Stimulated activated naive CD8-positive, alpha-beta T cell treated with anti-CD3 and anti-CD28 coated beads, Interleukin-15, Interleukin-2, amounts not matched to agents 100 ng/mL and 50 ng/mL, for 24 hours (primary cell): ENCODE measurements around the gene CEP164.

ENCODE experiments used
- H3K27ac Mint-ChIP-seq: one replicate; pipeline ENCODE4 v1.8.0; 2021; ENCODE audit warnings: mild to moderate bottlenecking, mixed read lengths
- H3K27me3 Mint-ChIP-seq: one replicate; pipeline ENCODE4 v1.8.0; 2021; ENCODE audit warnings: mixed read lengths
- H3K36me3 Mint-ChIP-seq: one replicate; pipeline ENCODE4 v1.8.0; 2021; ENCODE audit warnings: low read depth, mixed read lengths
- H3K4me1 Mint-ChIP-seq: one replicate; pipeline ENCODE4 v1.8.0; 2021; ENCODE audit warnings: low read depth, mixed read lengths
- H3K4me3 Mint-ChIP-seq: one replicate; pipeline ENCODE4 v1.8.0; 2021; ENCODE audit warnings: mild to moderate bottlenecking, mixed read lengths
- H3K9me3 Mint-ChIP-seq: one replicate; pipeline ENCODE4 v1.8.0; 2021; ENCODE audit warnings: mixed read lengths

The CEP164 gene

DNA sequence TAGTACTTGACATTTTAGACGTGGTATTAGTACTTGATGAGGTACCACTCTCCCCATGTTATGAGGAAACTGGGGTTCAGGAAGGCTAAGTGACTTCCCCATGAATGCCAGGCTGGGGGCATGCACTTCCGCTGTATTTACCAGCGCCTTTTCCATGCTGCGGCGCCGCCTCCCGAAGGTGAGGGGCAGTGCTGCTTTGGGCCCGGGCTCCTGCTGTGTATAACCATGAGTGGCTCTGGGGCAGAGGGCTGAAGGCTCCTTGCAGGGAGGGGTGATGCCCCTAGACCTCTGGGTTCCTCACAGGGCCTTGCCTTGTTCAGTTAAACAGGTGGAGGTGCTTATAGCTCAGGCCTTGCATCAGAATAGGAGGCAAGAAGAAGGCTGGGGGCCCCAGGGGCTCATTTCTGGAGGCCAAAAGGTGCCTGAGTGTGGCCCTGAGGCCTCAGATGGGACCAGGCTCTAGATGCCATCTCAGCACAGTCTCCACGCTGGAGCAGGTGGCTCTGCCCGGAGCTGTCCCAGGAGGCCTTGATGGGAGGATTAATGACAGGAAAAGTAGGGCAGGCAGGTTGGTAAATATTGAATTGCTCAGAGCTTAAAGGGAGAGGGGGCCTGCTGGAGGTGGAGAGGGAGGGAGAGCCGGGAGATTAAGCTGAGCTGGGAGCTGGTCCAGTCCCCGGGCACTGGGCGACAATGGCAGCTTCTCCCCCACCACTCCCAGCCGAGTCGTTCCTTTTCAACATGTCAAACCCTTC is 129.6 kb downstream of the CEP164 start:
- H3K4me3 Mint-ChIP-seq = no peak overlapping the region
- H3K27me3 Mint-ChIP-seq = peaks cover 4% of the 10 kb centered on the region
- peaks cover 15% of the 10 kb centered on the region for H3K4me1 Mint-ChIP-seq
- no peak overlapping the region for H3K27ac Mint-ChIP-seq
- peaks cover 12% of the 10 kb centered on the region for H3K9me3 Mint-ChIP-seq
- H3K36me3 Mint-ChIP-seq = peaks cover 6% of the 10 kb centered on the region

DNA sequence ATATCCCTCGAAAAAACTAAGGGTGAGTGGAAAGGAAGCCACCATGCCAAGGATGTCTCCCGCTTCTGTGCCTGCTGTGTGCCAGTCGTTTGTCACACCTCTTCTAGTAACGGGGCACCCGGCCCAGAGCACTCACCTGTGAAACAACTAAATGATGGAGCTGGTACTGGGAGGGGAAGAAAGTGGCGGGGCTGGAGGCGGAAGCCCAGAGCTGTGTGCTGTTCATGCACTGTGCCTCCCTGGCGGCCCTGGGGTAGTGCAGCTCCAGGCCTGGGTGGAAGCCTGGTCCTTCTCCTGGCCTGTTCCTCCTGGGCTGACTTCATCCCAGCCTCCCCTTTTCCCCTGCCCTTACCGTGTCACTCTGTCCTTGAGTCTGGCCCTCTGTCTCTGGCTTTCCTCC is 130.2 kb downstream of the CEP164 start:
- H3K4me1 Mint-ChIP-seq = peaks cover 15% of the 10 kb centered on the region
- H3K36me3 Mint-ChIP-seq = peaks cover 6% of the 10 kb centered on the region
- no peak overlapping the region for H3K4me3 Mint-ChIP-seq
- H3K27me3 Mint-ChIP-seq = peaks cover 4% of the 10 kb centered on the region
- peaks cover 12% of the 10 kb centered on the region for H3K9me3 Mint-ChIP-seq
- no peak overlapping the region for H3K27ac Mint-ChIP-seq

DNA sequence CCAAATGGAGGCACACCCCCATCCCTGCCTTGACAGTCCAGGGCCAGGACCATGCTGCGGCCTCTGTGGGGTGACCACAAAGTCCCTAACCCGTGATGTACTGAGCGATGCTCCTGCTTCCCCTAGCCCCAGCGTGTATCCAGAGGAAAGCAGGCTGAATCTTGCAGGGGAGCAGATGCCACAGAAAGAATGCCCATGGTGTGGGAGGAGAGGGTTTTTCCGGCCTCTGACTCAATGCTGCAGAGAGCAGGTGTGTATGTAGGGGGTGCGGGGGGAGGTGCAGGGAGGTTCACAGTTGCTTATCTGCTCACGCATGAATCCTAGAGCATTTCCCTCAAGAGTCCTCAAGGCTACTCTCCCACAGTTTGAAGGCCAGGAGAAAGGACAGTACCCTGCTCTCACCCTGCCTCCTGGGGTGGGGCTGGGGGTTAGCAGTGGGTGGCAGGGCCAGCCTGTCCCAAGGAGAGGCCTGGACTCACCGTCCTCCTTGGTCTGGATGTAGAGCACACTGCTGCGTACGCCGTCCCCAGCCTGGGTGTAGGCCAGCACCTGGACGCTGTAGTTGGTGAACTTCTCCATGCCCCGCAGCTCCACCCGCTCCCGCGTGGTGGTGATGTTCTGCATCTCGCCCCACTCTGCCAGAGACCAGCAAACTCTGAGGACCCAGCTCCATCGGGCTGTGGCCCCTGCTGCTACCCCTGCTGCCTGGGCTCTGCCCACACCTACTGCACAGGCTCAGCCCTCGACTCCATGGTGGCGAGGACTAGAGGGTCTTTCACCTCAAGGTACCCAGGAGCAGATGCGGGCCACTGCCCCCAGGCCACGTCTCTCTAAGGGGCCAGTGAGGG is 130.8 kb downstream of the CEP164 start:
- peaks cover 15% of the 10 kb centered on the region for H3K4me1 Mint-ChIP-seq
- H3K9me3 Mint-ChIP-seq = peaks cover 9% of the 10 kb centered on the region
- H3K27ac Mint-ChIP-seq = peak overlapping the region; percentile 52
- H3K36me3 Mint-ChIP-seq = peaks cover 6% of the 10 kb centered on the region
- H3K4me3 Mint-ChIP-seq = no peak overlapping the region
- H3K27me3 Mint-ChIP-seq = peaks cover 4% of the 10 kb centered on the region

DNA sequence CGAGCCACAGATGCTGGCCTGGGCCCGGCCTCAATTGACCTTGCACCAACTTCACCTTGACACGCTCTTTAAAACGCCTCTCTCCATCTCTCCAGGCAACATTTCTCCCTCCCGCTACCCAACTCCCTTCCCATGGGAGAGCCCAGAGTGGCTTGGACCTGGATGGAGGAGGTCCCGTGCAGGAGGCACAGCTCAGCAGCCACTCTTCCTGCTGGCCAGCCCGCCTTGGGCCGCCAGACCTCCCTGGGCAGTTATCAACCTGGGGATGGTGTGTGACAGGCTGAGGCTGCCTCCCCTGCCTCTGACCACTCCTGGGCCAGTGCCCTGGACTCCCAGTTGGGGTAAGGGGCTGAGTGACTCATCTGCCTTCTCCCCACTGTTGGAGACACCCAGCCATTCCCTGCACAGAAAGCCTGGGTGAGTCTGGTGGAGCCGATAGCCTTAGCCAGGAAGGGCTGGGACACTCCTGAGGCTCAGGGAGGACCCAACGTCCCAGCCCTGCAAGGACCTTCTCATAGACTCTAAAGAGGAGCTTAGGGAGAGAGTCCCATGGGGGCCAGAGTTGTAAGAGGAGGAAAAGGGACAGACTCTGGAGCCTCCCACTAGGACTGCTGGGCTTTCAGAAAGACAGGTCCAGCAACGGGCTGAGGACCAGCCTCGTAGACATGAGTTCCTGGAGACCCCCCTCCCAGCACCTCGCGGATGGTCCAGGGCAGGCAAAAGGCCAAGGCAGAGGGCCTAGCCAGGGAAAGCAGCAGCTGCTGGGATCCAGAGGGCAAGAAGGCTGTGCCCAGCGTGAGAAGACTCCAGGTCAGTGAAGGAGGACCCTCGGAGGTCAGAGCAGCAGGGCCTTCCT is 131.7 kb downstream of the CEP164 start:
- Mint-ChIP-seq H3K4me1 (peaks cover 15% of the 10 kb centered on the region), H3K9me3 (peaks cover 3% of the 10 kb centered on the region), H3K27ac (no peak overlapping the region), H3K4me3 (no peak overlapping the region), H3K36me3 (peaks cover under 1% of the 10 kb centered on the region), H3K27me3 (no peaks in the 10 kb centered on the region)

DNA sequence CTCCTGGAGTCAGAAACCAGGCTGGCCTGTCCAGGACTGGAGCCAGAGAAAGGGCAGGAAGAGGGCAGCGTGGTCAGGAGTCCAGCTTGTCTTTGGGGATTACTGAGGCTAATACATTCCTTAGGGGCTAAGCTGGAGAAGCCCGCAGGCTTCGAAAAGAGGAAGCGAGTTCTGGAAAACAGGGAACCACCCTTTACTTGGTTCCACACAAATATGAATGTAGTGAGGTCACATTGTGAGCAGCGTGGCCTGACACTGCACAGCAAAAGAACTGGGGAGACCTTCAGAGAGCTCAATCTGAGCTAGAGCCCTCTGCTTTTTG is 132.3 kb downstream of the CEP164 start:
- H3K9me3 Mint-ChIP-seq = no peaks in the 10 kb centered on the region
- H3K4me1 Mint-ChIP-seq = peaks cover 15% of the 10 kb centered on the region
- H3K36me3 Mint-ChIP-seq = no peaks in the 10 kb centered on the region
- H3K27ac Mint-ChIP-seq = no peak overlapping the region
- no peak overlapping the region for H3K4me3 Mint-ChIP-seq
- no peaks in the 10 kb centered on the region for H3K27me3 Mint-ChIP-seq

DNA sequence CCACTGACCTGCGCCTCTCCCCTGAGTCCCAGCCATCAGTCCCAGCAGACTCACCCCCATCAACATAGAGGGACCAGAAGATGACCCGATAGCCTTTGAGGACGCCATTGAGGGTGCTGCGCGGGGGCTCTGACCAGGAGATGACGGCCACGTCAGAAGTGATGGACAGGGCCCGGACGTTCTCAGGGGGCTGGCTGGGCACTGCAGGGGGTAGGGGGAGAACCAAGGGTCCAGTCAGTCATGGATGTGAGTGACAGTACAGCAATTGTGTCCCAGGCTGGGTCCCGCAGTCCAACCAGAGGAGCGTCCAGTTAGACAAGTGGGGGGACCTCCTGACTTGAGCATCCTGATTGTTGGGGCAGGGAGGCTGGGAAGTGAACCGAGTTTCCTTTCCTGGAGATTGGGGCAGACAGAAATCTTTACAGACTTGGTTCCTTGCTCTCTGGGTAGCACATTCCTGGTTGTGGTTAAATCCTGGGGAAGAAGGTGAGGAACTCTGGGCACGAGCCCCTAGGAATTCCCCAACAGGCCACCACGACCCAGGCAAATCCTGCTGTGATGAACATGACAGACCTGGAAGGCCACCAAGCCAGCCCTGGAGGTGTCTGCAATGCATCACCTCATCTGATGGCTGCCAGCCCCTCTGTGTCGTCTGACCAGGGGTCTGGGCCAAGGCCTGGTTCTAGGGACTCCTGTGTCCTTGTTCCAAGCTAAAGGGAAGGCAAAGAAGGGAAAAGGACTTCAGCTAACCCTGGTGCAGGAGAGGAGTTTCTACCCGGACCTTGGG is 133.9 kb downstream of the CEP164 start:
- no peak overlapping the region for H3K4me3 Mint-ChIP-seq
- no peaks in the 10 kb centered on the region for H3K9me3 Mint-ChIP-seq
- no peaks in the 10 kb centered on the region for H3K36me3 Mint-ChIP-seq
- peaks cover 9% of the 10 kb centered on the region for H3K4me1 Mint-ChIP-seq
- no peak overlapping the region for H3K27ac Mint-ChIP-seq
- no peaks in the 10 kb centered on the region for H3K27me3 Mint-ChIP-seq

DNA sequence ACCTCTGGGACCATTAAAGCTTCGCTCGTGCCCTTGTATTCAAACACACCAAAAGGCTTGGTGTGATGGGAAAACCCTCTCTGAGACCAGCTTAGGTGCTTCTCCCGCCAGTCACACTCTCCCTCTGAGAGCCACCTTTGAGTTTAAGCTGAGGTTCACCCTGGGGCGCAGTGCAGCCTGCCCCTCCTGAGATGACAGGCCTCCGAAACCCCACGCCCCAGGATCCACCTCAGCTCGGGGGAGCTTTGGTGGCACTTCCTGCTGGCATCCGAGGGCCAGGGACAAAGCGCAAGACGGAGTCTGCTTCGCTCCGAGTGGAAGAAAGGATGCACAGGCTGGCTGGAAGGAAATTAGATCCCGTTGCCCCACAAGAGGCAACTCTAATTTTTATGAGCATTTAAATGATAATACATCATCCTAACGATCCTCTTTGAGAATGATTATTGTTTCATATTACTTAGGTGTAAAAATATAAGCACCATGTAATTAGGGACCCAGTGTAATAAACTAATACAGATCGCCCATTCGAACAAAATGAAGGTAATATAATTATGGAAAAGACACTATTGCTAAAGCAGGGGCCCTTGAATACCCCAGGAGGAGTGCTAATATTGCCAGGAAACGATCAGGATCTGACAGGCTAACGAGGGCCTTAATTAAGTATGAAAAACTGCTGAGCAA is 134.7 kb downstream of the CEP164 start:
- Mint-ChIP-seq H3K36me3 (no peaks in the 10 kb centered on the region), H3K4me3 (no peak overlapping the region), H3K9me3 (no peaks in the 10 kb centered on the region), H3K4me1 (peaks cover 7% of the 10 kb centered on the region), H3K27ac (no peak overlapping the region), H3K27me3 (no peaks in the 10 kb centered on the region)

DNA sequence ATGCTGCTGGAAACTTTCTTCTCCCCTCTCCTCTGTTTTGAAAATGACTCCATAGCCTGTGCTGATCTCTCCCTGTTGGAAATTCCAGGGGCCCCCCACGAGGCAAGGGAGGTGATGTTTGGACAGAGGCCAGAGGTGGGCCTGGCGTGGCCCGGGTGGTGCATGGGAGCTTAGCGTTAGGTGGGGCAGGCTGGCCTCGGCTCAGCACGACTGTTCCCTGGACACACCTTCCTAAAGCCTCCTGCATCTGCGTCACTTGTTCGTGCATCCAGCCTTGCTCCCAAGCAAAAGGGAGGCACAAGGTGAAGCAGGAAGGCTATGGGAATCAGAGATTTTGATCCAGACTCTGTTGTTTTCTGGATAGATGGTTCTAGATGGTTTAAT is 135.2 kb downstream of the CEP164 start:
- Mint-ChIP-seq H3K9me3 (no peaks in the 10 kb centered on the region), H3K4me3 (no peak overlapping the region), H3K36me3 (no peaks in the 10 kb centered on the region), H3K4me1 (peaks cover 5% of the 10 kb centered on the region), H3K27me3 (no peaks in the 10 kb centered on the region), H3K27ac (no peak overlapping the region)
